Breast epithelium (tissue), 4 donors: ENCODE results near the gene NAE1. TPM values are rescaled to one million over a fixed set of nuclear protein-coding genes. Genes with fewer than 3 reads are reported as not detected.

Experiments
- DNase-seq, 2 donors: peaks; one replicate each; pipeline ENCODE4 v3.0.0-alpha.2; 2019; ENCODE audit warnings: low spot score in 2 of 2
- H3K27ac ChIP-seq, 2 donors: fragments of 200-600 bp; sonication (generic) in 1 of 2; one replicate each; pipeline ENCODE4 v1.5.1; 2016 to 2019; ENCODE audit warnings: mild to moderate bottlenecking in 1 of 2
- H3K27me3 ChIP-seq, 2 donors: fragments of 200-600 bp; sonication (generic) in 1 of 2; one replicate each; pipeline versions ENCODE4 v1.5.1 to v1.6.0; 2017 to 2019; ENCODE audit warnings: control low read depth in 1 of 2, mild to moderate bottlenecking in 1 of 2
- H3K36me3 ChIP-seq: fragments of 200-600 bp; one replicate; pipeline ENCODE4 v1.5.1; 2019
- H3K4me1 ChIP-seq, 2 donors: fragments of 200-600 bp; sonication (generic); one replicate each; pipeline ENCODE4 v1.5.1; 2016 to 2019; ENCODE audit warnings: control low read depth in 1 of 2
- H3K4me3 ChIP-seq, 3 donors: fragments of 200-600 bp; sonication (generic); 1 replicate in 2 of 3; 2 replicates in 1 of 3; pipeline ENCODE4 v1.5.1; 2016 to 2019; ENCODE audit warnings: mild to moderate bottlenecking in 3 of 3, moderate library complexity in 2 of 3
- H3K9me3 ChIP-seq, 2 donors: fragments of 200-600 bp; sonication (generic) in 1 of 2; one replicate each; pipeline ENCODE4 v1.5.1; 2016 to 2019; ENCODE audit warnings: control low read depth in 1 of 2
- POLR2A ChIP-seq: fragments of 450-650 bp; IDR thresholded peaks from one replicate; pipeline ENCODE4 v1.6.1; 2016; ENCODE audit warnings: antibody characterized with exemption, mild to moderate bottlenecking, moderate library complexity
- POLR2AphosphoS5 ChIP-seq, 3 donors: sonication (generic); formaldehyde crosslinking; IDR thresholded peaks; one replicate each; pipeline ENCODE4 v1.6.1; 2017; ENCODE audit warnings: antibody characterized with exemption in 3 of 3
- intact Hi-C: fragments of 100-400 bp; cut with DNase I; formaldehyde crosslinking; loops from one replicate; pipeline ENCODE4 v1.15.1; 2023; ENCODE audit warnings: low total_unique reads
- total RNA-seq, 3 donors: library from RNA; depleted of rRNA; stranded (reverse); fragments of >200 nt; gene quantifications; one replicate each; pipeline ENCODE4 v1.1.0, GENCODE V29; 2016
- TF ChIP-seq, protein P1 (sequence below), 3 donors: fragments of 450-650 bp; IDR thresholded peaks; one replicate each; pipeline ENCODE4 v1.5.1; 2016 to 2017; ENCODE audit warnings: antibody characterized with exemption in 3 of 3, mild to moderate bottlenecking in 3 of 3, moderate library complexity in 3 of 3

The NAE1 gene
- total RNA-seq, 3 donors from 2014 or later = 44.0 to 69.8 (median 60.3) TPM

DNA sequence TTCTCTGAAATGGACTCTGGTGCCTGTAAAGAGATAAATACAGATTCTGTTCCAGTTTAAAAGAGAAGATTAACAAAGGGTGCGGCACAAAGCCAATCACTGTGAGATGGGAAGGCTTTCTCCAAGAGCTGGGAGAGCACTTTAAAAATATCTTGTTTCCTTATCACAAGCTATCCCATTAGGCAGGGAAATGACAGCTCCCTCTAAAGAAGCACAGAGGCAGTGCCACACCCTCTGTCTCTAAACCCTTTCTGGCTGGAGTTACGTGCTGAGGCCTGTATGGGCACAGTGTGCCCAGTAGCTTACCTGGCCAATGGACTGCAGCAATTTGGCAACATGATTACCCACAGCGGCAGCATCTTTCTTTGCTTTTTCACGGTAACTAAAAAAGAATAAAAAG, 20.4 kb downstream of the NAE1 start:
- TF ChIP-seq POLR2AphosphoS5 (IDR thresholded peaks at IDR 0.05) (no peak), POLR2A (no peak)
- TF ChIP-seq, protein P1, sequence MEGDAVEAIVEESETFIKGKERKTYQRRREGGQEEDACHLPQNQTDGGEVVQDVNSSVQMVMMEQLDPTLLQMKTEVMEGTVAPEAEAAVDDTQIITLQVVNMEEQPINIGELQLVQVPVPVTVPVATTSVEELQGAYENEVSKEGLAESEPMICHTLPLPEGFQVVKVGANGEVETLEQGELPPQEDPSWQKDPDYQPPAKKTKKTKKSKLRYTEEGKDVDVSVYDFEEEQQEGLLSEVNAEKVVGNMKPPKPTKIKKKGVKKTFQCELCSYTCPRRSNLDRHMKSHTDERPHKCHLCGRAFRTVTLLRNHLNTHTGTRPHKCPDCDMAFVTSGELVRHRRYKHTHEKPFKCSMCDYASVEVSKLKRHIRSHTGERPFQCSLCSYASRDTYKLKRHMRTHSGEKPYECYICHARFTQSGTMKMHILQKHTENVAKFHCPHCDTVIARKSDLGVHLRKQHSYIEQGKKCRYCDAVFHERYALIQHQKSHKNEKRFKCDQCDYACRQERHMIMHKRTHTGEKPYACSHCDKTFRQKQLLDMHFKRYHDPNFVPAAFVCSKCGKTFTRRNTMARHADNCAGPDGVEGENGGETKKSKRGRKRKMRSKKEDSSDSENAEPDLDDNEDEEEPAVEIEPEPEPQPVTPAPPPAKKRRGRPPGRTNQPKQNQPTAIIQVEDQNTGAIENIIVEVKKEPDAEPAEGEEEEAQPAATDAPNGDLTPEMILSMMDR (IDR thresholded peaks at IDR 0.05) = no peak
- intact Hi-C loops = loop anchor here (2.0 kb wide), 1 partner anchor 56 kb away; no protein-coding TSS in a partner anchor
- Histone ChIP-seq H3K9me3 (no peaks in the 10 kb centered on the region), H3K36me3 (no peaks in the 10 kb centered on the region), H3K4me3 (no peak overlapping the region), H3K27me3 (no peaks in the 10 kb centered on the region), H3K4me1 (no peaks in the 10 kb centered on the region), H3K27ac (no peak overlapping the region)
- no peak for DNase-seq

DNA sequence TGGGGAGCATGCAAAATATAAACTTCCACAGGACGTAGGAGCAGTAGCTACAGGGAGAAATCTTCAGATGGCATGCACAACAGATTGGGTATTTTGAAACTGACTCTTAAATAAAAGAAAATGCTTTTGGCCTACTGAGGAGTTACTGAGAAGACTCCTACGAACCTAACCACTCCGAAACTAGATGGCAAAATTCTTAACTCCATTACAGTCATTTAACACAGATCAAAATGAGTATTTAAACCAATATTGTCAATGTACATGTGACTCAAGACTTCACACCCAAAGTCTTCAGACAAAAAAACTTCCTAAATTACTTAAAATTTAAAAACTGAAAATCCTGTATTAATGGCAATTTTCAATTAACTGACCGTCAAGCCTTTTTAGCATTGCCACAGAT, 21.0 kb downstream of the NAE1 start:
- H3K27me3 ChIP-seq = no peaks in the 10 kb centered on the region

DNA sequence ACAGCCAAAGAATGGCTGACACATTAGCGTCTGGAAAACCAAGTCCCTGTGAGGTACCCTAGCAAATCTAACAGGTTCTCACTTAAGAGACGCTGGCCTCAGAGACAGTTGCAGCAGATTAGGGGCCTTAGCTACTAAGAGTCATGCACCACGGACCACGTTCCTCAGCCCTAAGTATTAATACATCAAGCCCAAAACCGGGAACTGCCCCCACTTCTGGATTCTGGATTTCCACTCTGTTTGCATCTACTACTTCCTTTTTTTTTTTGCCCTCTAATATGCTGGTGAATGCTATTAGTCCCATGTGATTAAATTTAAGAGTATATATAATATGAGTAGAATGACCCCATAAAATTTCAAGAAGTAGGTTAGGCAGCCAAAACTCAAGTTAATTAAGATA, 28.6 kb downstream of the NAE1 start:
- TF ChIP-seq, protein P1 (IDR thresholded peaks at IDR 0.05) = no peak
- TF ChIP-seq POLR2AphosphoS5 (IDR thresholded peaks at IDR 0.05) (no peak), POLR2A (no peak)
- no peak overlapping the region for H3K4me3 ChIP-seq
- DNase-seq = no peak
- no peak overlapping the region for H3K27ac ChIP-seq
- no peaks in the 10 kb centered on the region for H3K27me3 ChIP-seq
- H3K9me3 ChIP-seq = no peaks in the 10 kb centered on the region
- intact Hi-C loops = no loop called here
- H3K4me1 ChIP-seq = no peaks in the 10 kb centered on the region
- no peaks in the 10 kb centered on the region for H3K36me3 ChIP-seq

More for the DNA sequence above, 21.0 kb downstream of the NAE1 start:
- no peaks in the 10 kb centered on the region for H3K36me3 ChIP-seq
- H3K4me3 ChIP-seq = no peak overlapping the region
- H3K4me1 ChIP-seq = no peaks in the 10 kb centered on the region
- DNase-seq = no peak
- H3K27ac ChIP-seq = no peak overlapping the region
- TF ChIP-seq POLR2A = no peak
- TF ChIP-seq, protein P1 (IDR thresholded peaks at IDR 0.05) = no peak
- no peak for TF ChIP-seq POLR2AphosphoS5 (IDR thresholded peaks at IDR 0.05)
- no peaks in the 10 kb centered on the region for H3K9me3 ChIP-seq
- intact Hi-C loops = loop anchor here (2.0 kb wide), 1 partner anchor 57 kb away; no protein-coding TSS in a partner anchor

DNA sequence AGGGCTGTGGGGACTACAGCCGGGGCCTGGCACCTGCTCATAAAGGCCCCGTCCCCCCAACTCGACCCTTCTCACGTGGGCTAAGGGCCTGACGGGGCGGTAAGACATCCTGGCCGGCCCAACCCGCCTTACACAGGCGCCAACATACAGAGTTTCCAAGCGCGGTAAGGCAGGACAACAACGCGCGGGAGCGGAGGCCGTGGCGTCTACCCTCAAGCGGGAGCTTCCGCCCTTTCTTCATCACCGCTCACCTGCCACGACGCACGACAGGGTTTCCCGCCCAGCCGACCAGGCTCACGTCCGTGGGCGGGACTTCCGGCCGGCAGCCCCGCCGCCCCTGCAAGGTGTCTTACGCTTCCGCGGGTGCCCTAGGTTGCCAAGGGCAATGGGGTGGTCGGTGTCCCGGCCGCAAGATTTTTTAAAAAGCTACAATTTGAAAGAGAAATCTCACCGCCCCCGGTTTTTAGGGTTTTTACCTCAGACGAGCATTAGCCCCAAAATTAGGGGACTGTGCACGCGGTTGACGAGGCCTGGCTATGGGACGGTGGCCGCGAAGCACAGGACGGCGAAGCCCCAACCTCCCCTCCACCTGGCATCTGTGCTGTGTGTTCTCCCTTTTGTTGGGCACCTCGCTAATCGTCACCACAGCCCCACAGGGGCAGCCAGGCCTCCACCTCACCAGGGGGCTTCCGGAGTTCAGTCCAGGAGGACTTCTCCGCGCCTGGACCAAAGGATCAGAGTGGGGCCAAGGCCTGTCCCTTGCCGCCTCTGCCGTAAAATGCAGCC, 29.3 kb downstream of the NAE1 start, which contains the start of gene TERB1:
TSS of gene TERB1 (minus strand) at position 265 of the 786 bp plus-strand sequence. CDS start 4,786 bp downstream, outside the sequence.
- no peaks in the 10 kb centered on the region for H3K9me3 ChIP-seq
- H3K27ac ChIP-seq = no peak within 1 kb of the TSS
- H3K4me1 ChIP-seq = no peaks in the 10 kb centered on the region
- DNase-seq = no peak
- H3K27me3 ChIP-seq = no peaks in the 10 kb centered on the region
- H3K4me3 ChIP-seq = no peak within 1 kb of the TSS
- intact Hi-C loops = no loop called here
- H3K36me3 ChIP-seq = no peaks in the 10 kb centered on the region
- TF ChIP-seq, protein P1 (IDR thresholded peaks at IDR 0.05) = no peak
- no peak for TF ChIP-seq POLR2AphosphoS5 (IDR thresholded peaks at IDR 0.05)
- no peak for TF ChIP-seq POLR2A

DNA sequence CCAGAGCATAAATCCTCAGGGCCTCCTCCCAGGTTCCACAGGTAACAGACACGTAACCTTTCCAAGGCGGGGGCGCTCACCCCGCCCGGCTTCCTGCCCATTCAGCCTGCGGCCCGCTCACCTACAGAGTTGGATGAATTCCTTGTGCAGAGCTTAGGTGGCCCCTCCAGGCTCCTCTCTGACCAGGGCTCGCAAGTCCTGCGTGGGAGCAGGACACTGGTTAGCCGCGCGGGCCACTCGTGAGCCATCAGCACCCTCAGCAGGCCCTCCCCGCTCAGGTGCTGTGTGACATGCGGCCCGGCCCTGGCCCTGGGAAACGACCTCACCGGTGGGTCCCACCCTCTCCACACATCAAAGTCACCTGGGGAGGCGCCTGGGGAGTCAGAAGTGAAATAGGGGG, 29.9 kb downstream of the NAE1 start:
- Histone ChIP-seq H3K36me3 (no peaks in the 10 kb centered on the region), H3K4me1 (no peaks in the 10 kb centered on the region), H3K27ac (no peak overlapping the region), H3K9me3 (no peaks in the 10 kb centered on the region), H3K4me3 (no peak overlapping the region), H3K27me3 (no peaks in the 10 kb centered on the region)
- TF ChIP-seq POLR2A (no peak), POLR2AphosphoS5 (IDR thresholded peaks at IDR 0.05) (no peak)
- TF ChIP-seq, protein P1 (IDR thresholded peaks at IDR 0.05) = no peak
- intact Hi-C loops = no loop called here
- no peak for DNase-seq
